ENCODE measurements around the gene CLMN. TPM values are rescaled to one million over a fixed set of nuclear protein-coding genes. Genes with fewer than 3 reads are reported as not detected.

The CLMN gene
- total RNA-seq, 1 donor from 2014 or later = 0.68 TPM

DNA sequence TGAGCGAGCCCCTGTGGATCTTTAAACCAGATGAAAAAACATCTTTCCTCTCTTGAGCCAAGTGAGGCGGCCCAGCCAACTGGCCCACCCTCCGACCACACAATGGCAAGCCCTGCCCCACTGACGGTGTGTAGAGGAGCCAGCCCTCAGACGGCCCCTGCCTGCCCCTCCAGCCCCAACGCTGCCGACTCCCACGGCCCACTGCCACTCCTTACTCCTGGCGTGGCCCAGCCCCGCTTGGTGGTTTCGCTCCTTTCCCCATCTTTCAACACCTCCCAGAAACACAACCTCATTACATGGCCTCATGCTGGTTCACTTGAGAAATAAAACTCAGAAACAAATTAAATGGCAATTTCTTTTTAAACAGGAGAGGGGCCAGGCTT, 81.8 kb downstream of the CLMN start:
- no peak for DNase-seq

DNA sequence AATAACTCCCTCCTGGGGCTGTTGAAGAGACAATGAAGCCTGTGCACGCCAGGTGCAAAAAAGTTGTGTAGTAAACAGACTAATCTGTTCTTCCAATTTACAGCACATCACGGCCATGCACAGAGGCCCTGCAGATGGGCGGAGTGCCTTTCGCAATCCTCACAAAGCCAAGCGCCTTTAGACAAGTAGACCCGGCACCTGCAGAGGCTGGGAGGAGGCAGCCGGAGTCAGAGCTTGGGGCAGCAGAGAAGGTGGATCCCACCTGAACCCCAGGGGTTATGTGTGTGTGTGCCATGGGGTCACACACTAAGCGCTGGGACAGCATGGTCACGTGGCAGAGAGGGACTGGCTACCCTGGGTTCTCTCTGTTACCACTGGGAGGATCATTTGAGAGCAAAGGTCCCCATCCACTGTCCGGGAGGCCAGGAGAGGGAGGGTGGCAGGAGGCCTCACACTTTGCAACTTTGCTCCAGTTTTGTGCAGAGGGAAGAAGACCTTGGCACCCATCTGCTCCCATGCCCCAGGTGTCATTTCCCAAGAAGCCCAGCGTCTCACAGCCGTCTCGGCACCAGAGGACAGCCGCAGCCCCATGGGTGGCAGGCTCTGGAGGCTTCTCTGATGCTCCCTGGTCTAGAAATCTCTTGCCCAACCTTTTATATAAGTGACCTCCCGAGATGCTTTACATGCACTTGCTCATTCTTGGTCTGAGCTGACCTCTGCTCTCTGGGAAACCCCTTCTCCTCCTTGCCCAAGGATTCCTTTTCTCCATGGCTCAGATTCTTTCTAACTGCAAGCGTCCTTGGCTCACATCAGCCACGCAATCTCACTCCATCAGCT, 82.4 kb downstream of the CLMN start:
- DNase-seq = no peak

DNA sequence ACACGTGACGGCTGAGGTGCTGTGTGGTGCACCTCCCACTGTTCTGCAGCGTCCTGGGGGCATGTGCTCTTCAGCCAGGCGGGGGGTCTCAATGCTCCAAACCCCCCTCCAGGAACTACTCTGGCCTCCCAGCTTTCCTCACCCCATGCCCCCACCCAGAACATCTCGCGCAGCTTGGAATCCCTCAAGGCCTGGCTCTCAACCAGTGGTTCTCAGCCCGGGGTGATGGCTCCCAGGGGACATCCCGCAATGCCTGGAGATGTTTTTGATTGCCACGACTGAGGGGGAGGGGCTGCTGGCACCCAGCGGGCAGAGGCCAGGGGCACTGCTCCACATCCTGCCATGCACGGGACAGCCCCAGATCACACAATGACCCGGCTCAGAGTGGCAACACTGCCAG, 83.5 kb downstream of the CLMN start:
- no peak for DNase-seq

DNA sequence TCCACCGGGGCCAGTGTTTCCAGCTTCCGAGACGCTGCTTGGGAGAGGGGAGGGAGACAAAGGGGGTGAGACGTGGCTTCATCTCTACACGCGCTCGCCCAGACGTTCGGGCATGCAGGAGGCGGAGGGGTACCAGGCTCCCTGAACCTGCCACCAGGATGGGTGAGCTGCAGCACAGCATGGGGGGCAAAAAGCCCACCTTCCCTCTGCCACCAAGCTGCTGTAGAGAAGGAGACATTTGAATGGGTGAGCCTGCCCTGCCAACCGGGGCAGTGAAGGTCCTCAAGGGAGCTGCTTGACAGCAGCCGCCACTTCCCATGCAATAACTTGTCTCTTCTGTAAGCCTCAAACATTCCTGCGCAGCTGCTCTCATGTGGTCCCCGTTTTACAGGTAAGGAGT, 83.9 kb downstream of the CLMN start:
- no peak for DNase-seq

DNA sequence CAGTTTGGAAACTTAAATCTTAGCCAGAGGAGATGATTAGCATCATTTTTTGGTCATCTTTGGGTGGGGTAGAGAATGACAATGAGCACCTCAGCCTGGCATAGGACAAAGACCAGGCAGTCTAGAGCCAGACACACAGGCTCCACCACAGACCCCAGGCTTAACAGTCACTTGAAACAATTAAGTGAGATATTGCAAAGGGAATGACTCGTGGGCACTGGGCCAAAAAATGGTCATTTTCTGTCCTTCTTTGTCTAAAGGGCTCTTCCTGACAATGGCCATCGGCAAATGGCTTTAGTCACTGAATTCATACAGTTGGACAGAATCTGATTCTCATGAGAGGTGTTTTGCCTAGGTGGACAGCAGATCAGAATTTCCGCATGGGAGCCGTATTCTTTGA, 84.4 kb downstream of the CLMN start:
- DNase-seq = no peak

DNA sequence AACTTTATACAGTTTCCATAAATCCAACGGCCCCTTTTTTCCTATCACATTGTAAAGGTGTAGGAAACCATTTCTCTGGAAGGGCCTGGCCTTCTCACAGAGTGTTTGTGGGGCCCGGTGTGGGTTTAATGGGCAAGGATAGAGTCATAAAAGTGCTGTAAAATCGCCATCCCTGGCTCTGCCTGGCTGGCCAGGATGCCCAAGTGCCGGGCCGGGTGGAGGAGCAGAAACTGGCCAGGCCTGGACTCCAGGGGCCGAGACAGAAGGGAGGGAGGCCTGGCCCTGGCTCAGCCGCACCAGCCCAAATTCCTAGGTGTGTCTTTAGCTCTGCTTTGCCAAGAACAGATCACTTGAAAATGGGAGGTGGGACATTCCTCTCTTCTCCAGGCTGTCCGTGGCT, 85.3 kb downstream of the CLMN start:
- DNase-seq = no peak

DNA sequence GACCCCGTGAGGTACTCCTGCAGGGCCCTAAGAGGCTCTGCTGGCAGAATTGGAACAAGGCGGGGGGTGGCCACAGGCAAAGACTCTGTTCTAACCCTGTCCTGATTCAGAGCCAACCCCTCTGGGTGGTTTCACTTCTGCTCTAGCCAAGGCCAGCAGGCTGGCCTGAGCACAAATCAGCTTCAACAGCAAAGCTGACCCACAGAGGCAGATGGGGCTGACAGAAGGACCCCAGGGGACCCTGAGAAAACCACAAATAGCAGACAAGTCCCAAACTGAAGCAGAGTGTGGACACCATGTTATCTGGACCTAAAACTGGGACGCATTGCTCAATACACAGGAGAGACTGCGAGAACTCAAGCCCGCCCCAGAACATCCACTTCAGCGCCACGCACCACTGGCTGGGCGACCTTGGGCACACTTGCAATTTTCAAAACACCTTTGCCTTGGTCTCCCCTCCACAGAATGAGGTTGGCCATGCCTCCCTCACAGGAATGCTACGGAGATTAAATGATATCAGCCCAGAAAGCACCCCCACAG, 85.9 kb downstream of the CLMN start:
- DNase-seq = no peak

DNA sequence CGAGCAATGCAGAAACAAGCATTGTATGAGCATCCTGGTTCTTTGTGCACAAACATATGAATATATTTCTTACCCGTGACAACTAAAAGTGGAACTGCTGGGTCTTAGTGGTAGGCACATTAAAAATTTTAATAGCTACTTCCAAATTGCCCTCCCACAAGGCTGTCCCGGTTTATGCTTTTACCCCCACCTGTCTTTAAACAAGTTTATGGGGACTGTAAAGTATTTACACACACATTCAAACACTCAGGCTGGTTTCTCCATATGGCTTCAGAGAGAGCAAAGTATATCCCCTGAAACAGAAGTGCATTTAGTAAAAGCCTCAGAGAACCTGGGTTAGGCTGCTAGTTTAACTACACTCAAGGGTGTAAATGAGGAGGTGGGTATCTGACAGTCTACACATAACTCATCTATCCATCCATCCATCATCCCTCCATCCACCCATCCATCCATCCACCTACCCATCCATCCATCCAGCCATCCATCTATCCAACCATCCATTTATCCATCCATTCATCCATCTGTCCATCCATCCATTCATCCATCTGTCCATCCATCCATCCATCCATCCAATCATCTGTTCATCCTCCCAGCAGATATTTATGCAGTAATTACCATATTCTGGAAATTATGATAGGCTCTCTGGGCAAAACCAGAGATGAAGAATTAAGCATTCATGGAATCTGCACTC, 86.7 kb downstream of the CLMN start:
- DNase-seq = no peak

DNA sequence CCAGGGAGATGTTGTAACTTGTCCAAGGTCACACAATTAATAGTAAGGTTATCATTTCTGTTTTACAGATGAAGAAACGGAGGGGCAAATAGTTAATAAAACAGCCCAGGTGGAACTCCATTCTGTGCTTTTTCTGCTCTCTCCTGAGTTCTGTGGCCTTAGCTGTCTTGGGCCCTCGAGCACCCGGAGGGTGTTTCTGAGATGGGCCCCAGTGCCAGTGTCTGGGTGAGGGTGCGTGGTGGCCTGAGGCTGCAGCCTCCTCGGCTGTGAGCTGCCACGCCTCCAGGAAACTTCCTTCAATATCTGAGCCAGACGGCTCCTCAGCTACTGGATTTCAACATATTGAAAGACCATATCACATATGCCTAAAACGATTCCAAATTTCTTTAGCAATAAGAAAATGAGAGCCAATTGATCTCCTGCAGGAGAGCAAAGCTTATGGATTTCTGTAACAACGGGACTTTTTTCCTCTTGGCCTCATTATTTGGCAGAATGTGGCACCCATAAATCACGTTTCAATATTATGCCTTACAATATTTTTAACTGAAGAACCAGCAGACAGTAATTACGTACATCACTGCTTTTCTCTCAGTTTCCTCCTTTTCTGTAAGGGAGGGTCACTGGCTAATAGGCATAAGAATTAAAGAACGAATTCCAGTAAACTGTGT, 87.6 kb downstream of the CLMN start:
- DNase-seq = no peak

DNA sequence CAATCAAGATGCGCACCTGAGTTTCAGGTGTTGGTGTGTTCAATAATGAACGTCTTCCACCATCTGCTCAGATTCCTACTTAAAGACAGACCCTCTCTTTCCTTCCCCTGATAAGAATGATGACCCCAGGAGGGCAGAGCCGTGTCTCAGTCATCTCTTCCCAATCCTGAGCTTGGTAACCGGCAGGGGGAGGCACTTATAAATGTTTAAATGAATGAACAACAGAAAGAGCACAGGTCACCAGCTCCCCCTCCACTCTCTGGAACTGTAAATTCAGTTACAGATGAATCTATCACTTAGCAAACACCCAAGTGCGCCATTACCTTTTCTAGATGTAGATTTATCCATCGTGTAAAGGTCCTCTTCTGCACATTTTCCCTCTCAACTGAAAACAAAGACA, 90.0 kb downstream of the CLMN start:
- no peak for DNase-seq

DNA sequence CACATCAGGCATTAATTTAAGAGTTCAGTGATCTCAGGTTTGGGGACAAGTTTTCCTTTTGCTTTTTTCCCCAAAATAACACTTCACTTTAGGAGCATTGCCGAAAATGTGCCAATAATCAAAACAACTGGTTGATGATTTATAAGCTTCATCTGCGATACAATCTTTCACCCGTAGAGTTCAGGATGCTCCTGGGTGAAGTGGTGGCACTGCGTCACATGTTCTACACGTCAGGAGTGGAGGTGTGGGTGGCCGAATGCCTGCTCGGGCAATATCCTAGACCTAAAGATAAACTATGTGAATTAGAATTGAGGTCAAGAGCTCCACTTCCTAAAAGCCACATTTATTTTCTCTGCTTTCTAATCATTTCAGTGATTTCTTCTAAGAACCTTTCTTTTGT, 91.5 kb downstream of the CLMN start:
- DNase-seq = no peak

DNA sequence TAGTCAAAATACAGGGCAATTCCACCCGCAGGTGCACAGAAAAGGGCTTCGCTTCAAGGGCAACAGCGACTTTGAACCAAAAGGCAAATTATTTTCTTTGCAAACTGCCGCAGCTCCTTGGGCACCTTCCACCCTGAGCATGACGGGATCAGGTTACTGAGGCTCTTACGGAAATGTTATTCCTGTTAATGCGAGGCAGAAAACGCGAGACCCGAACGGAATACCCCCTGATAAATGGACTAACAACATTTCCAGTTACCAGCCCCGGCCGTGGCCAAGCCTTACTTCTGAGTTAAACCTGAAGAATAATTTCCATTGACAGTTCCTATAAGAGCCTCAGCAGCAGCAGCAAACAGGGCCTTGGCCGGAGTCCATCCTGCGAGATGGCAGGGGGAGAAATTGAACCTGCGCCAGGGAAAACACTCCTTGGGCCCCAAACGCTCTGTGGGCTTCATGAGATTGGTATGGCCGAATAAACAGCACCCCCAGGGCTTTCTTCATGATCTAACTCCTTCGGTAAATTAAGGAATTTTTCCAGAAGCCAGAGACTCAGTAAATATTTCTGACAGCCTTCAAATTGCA, 92.3 kb downstream of the CLMN start:
- peak; percentile 13 for DNase-seq

DNA sequence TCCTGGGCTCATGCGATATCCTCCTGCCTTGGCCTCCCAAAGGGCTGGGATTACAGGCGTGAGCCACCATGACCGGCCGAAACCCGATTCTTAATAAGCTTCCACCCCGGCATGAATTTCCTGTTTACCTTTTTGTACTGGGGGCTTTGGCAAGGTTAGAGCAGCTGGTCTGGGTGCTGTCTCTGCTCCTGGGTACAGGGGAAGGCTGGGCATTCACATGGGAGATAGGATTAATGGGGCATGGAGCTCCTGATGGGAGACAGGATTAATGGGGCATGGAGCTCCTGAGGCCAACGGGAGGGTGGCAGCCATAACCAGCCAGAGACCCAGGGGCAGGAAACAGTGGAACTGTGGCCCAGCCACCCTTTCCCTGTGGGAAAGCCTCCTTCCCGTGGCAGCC, 92.9 kb downstream of the CLMN start:
- no peak for DNase-seq

DNA sequence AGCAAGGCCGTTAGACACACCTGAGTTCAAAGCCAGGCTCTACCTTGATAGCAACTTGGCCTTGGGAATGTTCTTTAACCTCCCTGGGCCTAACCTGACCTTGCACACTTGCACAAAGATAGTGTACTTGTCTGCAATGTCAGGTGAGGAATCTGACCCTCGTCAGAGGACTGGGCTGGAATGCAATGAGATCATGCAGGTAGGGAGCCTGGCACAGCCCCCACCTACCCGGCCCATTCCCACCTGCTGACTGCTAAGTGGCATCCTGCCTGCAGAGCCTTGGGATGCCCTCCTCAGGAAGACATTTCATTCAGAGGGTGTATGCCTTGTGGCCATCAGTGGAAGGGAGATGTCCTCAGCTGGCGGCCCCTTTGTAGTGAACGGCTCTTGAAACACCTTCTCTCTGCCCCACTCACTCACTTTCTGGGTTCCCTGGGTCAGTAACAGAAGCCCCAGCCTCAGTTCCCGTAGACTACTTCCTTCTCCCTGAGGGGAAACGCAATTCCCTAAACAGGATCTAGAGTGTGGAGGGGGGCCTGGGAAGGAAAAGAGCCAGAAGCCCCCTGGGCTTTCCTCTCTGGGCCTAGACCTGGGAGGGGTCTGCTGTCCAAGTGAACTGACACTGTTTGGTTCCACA, 94.3 kb downstream of the CLMN start:
- DNase-seq = no peak

DNA sequence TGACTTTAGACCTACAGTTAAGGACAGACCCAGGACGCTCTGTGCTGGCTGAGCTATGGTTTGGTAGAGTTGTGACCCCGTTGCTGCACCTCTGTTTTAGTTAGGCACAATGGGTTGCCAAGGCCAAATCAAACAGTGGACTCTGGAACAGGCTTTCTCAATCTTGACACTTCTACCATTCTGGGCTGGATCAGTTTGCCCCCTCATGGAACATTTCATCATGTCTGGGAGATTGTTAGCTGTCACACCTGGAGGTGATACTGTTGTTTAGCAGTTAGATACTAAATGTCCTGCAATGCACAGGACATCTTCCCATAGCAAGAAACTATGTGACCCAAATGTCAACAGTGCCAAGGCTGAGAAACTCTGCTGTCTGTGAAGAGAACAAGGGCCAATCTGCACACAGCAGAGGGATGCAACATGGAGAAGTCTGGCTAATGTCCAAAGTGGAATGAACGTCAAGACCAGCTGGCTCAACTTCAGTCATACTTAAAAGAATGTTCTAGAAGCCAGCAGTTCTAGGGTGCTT, 96.8 kb downstream of the CLMN start:
- DNase-seq = peak; percentile 13

DNA sequence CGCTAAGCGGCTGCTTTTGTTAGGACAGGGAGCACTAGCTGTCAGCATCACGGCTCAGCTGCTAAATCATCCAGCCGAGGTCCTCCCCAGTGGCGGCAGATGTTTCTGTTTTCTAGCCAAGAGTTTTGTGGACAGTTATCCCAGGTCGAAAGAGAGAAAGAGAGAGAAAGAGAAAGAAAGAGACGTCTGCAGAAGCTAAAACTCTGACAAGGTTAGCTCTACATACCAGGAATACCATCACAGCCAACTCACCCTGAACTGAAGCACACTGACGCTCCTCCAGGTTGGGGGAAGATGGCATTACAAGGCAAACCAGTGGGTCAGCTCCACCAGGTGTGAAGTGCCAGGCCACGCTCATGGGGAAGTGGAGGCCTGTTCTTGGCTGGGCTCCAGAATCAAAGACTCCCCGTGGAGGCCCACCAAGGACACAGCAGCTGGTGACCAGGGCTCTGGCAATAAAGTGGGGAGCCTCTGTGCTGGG, 97.5 kb downstream of the CLMN start:
- DNase-seq = no peak

DNA sequence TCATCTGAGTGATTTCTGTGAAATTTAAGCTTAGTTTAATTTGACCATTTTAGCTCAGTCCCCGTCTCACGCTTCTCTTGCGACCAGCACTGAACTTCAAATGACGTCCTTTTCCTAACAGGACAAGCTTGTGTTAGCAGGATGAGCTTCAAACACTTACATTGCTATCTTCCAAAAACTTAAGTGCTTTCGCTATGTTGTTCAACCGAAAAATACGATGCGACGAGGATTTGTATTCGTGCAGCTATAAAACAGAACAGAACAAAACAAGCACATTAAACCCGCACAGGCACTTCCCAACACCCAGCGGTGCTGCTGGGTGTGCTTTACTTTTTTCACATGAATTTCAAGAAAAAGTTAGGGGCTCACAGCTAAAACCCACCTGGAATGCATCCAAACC, 98.2 kb downstream of the CLMN start:
- DNase-seq = no peak

DNA sequence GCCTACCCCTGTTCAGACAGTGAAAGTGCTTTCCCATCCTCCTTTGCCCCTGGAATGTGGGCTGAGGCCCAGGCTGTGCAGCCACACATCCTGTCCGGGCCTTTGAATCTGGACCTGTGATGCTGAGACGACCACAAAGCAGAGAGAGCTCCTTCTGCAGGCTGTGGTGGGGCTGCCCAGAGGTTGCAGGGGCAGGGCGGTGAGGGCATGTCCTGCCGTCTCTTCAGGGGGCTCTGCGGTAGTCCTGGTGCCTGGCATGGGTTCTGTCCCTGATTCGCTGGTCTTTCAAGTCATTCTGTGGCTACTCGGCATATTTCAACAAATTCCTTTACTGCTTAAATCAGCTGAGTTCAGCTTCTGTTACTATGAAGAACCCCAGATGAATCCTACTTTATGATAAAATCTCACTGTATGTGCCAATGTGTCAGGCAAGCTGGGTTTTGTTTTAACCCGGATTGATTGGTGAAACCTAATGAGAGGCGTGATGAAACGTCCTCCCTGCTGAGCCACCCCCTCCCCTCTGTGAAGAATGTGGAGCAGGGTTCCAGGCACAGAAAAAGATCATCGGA, 99.0 kb downstream of the CLMN start:
- DNase-seq = no peak

DNA sequence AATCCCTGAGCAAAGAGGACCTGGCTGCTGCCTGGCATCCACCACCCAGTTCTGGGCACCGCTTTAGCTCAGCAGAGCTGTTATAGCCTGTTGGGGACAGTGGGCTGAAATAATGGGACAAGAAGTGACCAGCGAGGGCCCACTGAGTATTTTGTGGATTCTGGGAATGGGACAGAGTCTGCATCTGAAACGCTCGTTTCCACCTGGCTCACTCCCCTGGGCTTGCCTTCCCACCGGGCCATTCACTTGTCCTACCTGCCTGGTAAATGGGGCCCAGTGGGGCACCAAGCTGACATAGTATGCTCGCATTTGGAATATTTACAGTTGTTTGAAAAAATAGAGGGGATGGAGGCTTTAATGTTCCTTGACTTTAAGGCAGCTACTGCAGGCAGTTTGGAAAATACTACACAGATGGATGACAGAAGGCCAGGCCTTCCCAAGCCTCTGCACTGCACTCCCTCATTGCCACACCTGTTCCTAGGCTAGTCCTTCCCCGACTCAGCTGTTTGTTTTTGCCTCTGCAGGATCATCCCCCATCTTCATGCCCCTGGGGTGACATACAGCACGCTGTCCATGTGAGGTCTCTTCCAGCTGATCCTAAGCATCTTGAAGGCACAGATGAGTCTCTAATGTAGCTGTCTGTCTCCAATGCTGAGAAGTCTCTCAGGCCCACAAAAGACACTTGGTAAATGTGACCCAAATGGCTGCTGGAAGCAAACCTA, 101.1 kb downstream of the CLMN start:
- no peak for DNase-seq

DNA sequence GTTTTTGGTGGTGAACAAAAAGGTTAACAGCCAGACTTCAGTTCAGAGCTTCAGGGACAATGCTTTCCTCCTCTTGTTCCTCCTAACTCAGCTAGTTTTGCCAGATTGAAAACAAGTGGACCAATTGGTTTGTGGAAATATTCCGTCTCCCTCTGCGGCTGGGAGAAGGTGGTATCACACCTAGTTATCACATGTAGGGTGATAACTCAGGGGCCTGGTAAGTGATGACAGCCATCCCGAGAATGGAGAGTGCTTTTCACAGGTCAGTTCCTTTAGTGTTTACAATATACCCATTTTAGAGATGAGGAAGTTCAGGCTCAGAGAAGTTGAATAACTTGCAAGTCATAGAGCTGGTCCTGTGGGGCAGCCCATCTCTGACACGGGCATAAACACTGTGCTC, 101.7 kb downstream of the CLMN start:
- DNase-seq = no peak

DNA sequence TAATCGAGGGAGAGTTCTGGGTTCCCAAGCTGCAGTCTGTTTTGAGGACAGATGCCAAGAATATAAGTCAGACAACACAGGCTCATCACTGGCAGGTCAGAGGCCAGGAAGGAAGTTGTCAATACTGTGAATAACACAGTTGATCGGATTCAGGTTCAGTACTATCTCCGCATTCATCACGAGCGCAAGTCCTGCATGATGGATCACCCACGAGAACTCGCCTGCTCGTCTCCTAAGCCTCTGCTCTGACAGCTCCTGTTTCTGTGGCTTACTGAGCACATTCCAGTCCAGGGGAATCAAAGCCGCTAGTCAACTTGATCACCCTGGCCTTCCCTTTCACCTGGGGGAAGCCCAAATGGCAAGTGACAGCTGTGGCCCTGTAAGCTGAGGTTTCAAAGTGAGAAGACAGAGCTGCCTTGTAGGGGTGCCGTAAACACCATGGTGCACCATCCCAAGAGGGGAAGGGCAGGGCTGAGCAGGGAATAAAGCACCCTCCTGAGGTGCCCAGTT, 102.3 kb downstream of the CLMN start:
- peak; percentile 38 for DNase-seq

Measured in dermis blood vessel endothelial cell (primary cell).